ENCODE measurements around the gene FKRP. TPM values are rescaled to one million over a fixed set of nuclear protein-coding genes. Genes with fewer than 3 reads are reported as not detected.
"Not testable (repeated sequence)": the region's sequence is repeated elsewhere in the genome, so short reads cannot be mapped to it uniquely, and the experiment has no call there.

The FKRP gene
- total RNA-seq, 4 donors from 2014 or later: 5.6 to 12.6 (median 9.3) TPM

DNA sequence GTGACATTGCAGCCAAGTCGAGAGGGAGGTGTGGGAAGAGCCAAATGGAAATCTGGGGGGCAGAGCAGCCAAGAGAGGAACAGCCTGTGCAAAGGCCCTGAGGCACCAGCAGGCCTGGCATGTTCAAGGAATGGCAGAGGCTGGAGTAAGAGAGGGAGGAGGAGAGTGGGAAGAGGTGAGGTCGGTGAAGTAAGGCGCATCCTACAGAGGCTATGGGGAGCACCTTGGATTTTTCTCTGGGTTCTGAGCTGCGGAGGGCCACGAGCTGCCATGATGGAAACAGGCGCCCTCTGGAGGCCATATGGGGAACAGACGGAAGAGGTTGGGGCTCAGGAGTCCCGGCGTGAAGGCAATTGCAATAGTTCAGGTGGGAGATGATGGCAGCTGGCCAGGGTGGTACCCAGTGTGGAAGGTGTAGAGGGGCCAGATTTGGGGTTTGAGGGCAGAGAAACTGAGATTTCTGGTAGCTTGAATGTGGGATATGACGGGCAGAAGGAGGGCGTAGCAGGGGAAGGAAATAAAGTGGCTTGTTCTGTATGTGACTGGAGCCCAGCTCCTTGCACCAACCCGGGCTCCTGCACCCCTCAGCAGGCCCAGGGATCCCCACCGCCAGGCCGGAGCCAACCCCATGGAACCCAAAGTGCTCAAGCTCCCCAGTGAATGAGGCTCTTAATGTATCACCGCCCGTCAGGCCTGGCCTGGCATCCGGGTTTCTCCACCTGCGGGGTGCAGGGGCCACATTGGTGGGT is 20.9 kb downstream of the FKRP start:
- intact Hi-C loops (cut with DNase I): no loop called here
- 58 to 60% methylated on average over 15 to 18 of the region's 18 CpGs for WGBS, 2 donors
- no peaks in the 10 kb centered on the region for H3K27me3 ChIP-seq
- no peak overlapping the region for H3K27ac ChIP-seq
- no peaks in the 10 kb centered on the region for H3K36me3 ChIP-seq
- H3K4me3 ChIP-seq: no peak overlapping the region
- TF ChIP-seq, protein P1, sequence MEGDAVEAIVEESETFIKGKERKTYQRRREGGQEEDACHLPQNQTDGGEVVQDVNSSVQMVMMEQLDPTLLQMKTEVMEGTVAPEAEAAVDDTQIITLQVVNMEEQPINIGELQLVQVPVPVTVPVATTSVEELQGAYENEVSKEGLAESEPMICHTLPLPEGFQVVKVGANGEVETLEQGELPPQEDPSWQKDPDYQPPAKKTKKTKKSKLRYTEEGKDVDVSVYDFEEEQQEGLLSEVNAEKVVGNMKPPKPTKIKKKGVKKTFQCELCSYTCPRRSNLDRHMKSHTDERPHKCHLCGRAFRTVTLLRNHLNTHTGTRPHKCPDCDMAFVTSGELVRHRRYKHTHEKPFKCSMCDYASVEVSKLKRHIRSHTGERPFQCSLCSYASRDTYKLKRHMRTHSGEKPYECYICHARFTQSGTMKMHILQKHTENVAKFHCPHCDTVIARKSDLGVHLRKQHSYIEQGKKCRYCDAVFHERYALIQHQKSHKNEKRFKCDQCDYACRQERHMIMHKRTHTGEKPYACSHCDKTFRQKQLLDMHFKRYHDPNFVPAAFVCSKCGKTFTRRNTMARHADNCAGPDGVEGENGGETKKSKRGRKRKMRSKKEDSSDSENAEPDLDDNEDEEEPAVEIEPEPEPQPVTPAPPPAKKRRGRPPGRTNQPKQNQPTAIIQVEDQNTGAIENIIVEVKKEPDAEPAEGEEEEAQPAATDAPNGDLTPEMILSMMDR (IDR thresholded peaks at IDR 0.05): peak in 5 of 6 experiments; percentile 46 to 73 (median 64)
- TF ChIP-seq POLR2A (IDR thresholded peaks at IDR 0.05): no peak
- peaks cover 0 to 64% (median 3%) of the 10 kb centered on the region in 3 donors for H3K4me1 ChIP-seq
- no peaks in the 10 kb centered on the region for H3K9me3 ChIP-seq
- DNase-seq: no peak

DNA sequence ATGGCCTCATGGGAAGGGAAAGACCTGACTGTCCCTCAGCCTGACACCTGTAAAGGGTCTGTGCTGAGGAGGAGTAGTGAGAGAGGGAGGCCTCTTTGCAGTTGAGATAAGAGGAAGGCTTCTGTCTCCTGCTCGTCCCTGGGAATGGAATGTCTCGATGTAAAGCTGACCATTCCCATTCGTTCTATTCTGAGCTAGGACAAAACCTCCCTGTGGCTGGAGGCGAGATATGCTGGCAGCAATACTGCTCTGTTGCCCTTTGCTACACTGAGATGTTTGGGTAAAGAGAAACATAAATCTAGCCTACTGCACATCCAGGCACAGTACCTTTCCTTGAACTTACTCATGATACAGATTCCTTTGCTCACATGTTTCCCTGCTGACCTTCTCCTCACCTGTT is 22.9 kb downstream of the FKRP start:
- Histone ChIP-seq H3K4me1 (peaks cover 0 to 50% (median 0%) of the 10 kb centered on the region in 3 donors), H3K27ac (peak overlapping the region in 2 of 4 donors; percentile 2 to 28)
- H3K4me3 ChIP-seq; intact Hi-C loops (cut with DNase I); H3K9me3 ChIP-seq; DNase-seq; H3K36me3 ChIP-seq; H3K27me3 ChIP-seq: not testable (repeated sequence)
- 47 to 74% methylated on average over 4 of the region's 4 CpGs for WGBS, 2 donors

DNA sequence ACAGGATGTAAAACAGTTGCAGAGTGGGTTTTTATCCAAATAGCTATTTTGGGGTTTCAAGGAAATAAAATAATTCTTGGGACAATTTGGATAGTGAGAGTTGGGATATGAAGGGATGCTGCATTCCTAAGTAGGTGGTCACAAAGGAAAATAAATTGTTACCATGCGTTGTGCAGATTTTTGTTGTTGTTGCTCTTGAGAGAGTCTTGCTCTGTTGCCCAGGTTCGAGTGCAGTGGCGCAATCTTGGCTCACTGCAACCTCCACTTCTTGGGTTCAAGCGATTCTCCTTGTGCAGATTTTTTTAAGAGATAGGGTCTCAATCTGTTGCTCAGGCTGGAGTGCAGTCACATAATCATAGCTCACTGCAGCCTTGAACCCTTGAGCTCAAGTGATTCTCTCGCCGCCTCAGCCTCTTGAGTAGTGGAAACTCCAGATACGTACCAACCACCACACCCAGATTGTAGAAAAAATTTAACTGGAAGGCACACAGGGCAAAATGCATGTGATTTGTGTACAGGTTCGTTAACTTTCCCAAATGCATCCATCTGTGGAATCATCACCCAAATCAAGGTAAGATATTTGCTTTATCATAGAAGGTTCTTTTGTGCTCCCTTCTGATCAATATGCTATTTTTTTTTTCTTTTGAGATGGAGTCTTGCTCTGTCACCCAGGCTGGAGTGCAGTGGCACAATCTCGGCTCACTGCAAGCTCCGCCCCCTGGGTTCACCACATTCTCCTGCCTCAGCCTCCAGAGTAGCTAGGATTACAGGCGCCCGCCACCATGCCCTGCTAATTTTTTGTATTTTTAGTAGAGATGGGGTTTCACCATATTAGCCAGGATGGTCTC is 26.5 kb downstream of the FKRP start:
- no peak for DNase-seq
- H3K27ac ChIP-seq: no peak overlapping the region
- H3K4me1 ChIP-seq: peaks cover 0 to 29% (median 0%) of the 10 kb centered on the region in 3 donors
- intact Hi-C loops (cut with DNase I): no loop called here
- no peaks in the 10 kb centered on the region for H3K27me3 ChIP-seq
- peaks cover 22 to 44% (median 32%) of the 10 kb centered on the region in 3 donors for H3K36me3 ChIP-seq
- no peak overlapping the region for H3K4me3 ChIP-seq
- WGBS, 2 donors: 70 to 84% methylated on average over 11 of the region's 12 CpGs
- TF ChIP-seq POLR2A (IDR thresholded peaks at IDR 0.05): no peak
- TF ChIP-seq, protein P1 (IDR thresholded peaks at IDR 0.05): no peak
- H3K9me3 ChIP-seq: no peaks in the 10 kb centered on the region

DNA sequence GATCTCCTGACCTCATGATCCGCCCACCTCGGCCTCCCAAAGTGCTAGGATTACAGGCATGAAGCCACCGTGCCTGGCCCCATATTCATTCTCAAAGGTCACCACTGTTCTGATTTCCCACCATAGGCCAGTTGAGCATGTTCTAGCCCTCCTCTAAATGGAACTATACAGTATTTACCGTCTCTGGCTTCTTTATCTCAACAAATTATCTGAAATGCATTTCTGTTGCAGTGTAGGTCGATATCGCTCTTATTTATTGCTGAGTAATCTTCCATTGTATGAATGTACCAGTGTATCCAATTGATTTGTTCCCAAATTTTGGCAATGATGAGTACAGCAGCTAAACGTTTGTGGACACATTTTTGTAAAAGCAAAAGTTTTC is 27.2 kb downstream of the FKRP start:
- TF ChIP-seq, protein P1 (IDR thresholded peaks at IDR 0.05): no peak
- TF ChIP-seq POLR2A (IDR thresholded peaks at IDR 0.05): no peak
- Histone ChIP-seq H3K9me3 (no peaks in the 10 kb centered on the region), H3K4me3 (no peak overlapping the region), H3K27ac (no peak overlapping the region), H3K4me1 (peaks cover 0 to 32% (median 0%) of the 10 kb centered on the region in 3 donors), H3K27me3 (no peaks in the 10 kb centered on the region), H3K36me3 (peaks cover 28 to 50% (median 33%) of the 10 kb centered on the region in 3 donors)
- intact Hi-C loops (cut with DNase I): no loop called here
- WGBS, 2 donors: 72 to 87% methylated on average over 6 to 7 of the region's 7 CpGs
- no peak for DNase-seq

DNA sequence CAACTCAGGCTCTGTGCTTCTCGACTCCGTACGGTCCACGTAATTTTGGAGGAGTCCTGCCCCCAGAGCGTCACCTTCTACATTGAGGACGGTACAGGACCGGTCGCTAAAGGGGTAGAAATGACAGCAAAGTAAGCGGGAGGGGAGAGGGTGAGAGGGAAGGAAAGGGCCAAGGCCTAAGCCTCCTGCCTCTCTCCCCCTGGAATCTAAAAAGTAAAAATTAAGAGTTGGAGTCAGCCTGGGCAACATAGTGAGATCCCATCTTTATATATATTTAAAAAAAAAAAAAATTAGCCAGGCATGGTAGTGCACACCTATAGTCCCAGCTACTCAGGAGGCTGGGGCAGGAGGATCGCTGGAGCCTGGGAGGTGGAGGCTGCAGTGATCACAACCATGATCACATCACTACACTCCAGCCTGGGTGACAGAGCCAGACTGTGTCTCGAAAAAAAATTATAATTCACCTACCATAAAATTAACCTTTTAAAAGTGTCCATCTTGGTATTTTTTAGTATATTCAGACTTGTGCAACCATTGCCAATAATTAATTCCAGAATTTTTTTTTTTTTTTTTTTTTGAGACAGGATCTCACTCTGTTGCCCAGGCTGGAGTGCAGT is 29.9 kb downstream of the FKRP start:
- Histone ChIP-seq H3K27me3 (no peaks in the 10 kb centered on the region), H3K36me3 (peaks cover 48 to 77% (median 51%) of the 10 kb centered on the region in 3 donors), H3K4me1 (peaks cover 3 to 45% (median 7%) of the 10 kb centered on the region in 3 donors), H3K9me3 (no peaks in the 10 kb centered on the region), H3K27ac (no peak overlapping the region), H3K4me3 (no peak overlapping the region)
- no peak for TF ChIP-seq POLR2A (IDR thresholded peaks at IDR 0.05)
- TF ChIP-seq, protein P1 (IDR thresholded peaks at IDR 0.05): no peak
- DNase-seq: no peak
- 89 to 90% methylated on average over 2 to 7 of the region's 11 CpGs for WGBS, 2 donors
- intact Hi-C loops (cut with DNase I): no loop called here
